Fibroblast of lung (primary cell): Measurements from ENCODE around the gene BABAM2. TPM values are rescaled to one million over a fixed set of nuclear protein-coding genes. Genes with fewer than 3 reads are reported as not detected.

Experiments
- DNase-seq, 2 donors: peaks; one replicate each; pipeline versions ENCODE4 v3.0.0 to v3.0.0-alpha.2; 2010; ENCODE audit warnings: low read depth in 2 of 2
- H2AFZ ChIP-seq: 2 replicates; pipeline ENCODE4 v1.5.1; 2012; ENCODE audit warnings: low read length, control low read depth, inconsistent platforms
- H3K27ac ChIP-seq: 2 replicates; pipeline ENCODE4 v1.5.1; 2011; ENCODE audit warnings: low read length, control low read depth; ENCODE audit not compliant: insufficient read depth
- H3K27me3 ChIP-seq: 2 replicates; pipeline ENCODE4 v1.5.1; 2011; ENCODE audit warnings: mild to moderate bottlenecking, low read length; ENCODE audit not compliant: control insufficient read depth, insufficient read depth
- H3K36me3 ChIP-seq: 2 replicates; pipeline ENCODE4 v1.5.1; 2011; ENCODE audit warnings: low read length; ENCODE audit not compliant: control insufficient read depth, insufficient read depth
- H3K4me1 ChIP-seq: 2 replicates; pipeline ENCODE4 v1.5.1; 2011; ENCODE audit warnings: low read length; ENCODE audit not compliant: control insufficient read depth, insufficient read depth; ENCODE audit errors: extremely low read depth
- H3K4me2 ChIP-seq: 2 replicates; pipeline ENCODE4 v1.5.1; 2011; ENCODE audit warnings: low read length, control low read depth; ENCODE audit not compliant: insufficient read depth; ENCODE audit errors: extremely low read depth
- H3K4me3 ChIP-seq, 4 experiments: fragments of 200-600 bp in 1 of 4; sonication (generic) in 1 of 4; replicated peaks in 1 of 4; 2 replicates each; pipeline ENCODE4 v1.5.1; 2011 to 2016; ENCODE audit warnings: low read length in 4 of 4, low read depth in 3 of 4, mild to moderate bottlenecking in 3 of 4, control low read depth in 2 of 4, inconsistent platforms in 1 of 4, mixed read lengths in 1 of 4; ENCODE audit not compliant: insufficient read depth in 1 of 4; ENCODE audit errors: control extremely low read depth in 1 of 4
- H3K79me2 ChIP-seq: 2 replicates; pipeline ENCODE4 v1.5.1; 2012; ENCODE audit warnings: mild to moderate bottlenecking, low read length, inconsistent platforms; ENCODE audit not compliant: control insufficient read depth, insufficient read depth
- H3K9ac ChIP-seq: 2 replicates; pipeline ENCODE4 v1.5.1; 2011; ENCODE audit warnings: mild to moderate bottlenecking, low read length, control low read depth; ENCODE audit not compliant: insufficient read depth
- H3K9me3 ChIP-seq: 2 replicates; pipeline ENCODE4 v1.5.1; 2012; ENCODE audit warnings: low read depth, low read length; ENCODE audit not compliant: control insufficient read depth, insufficient read depth
- H4K20me1 ChIP-seq: 2 replicates; pipeline ENCODE4 v1.5.1; 2011; ENCODE audit warnings: low read length; ENCODE audit not compliant: control insufficient read depth, insufficient read depth; ENCODE audit errors: extremely low read depth
- EZH2 ChIP-seq: IDR thresholded peaks from 2 replicates; pipeline ENCODE4 v1.5.1; 2012; ENCODE audit warnings: low read length, control low read depth, mild to moderate bottlenecking; ENCODE audit errors: missing control alignments
- polyA plus RNA-seq, 2 donors: library from polyadenylated mRNA; depleted of rRNA in 1 of 2; stranded (reverse) in 1 of 2; unstranded in 1 of 2; fragments of >200 nt; gene quantifications; 2 replicates each; pipeline ENCODE4 v1.2.1, GENCODE V29; 2011 to 2012; ENCODE audit warnings: missing spikeins in 1 of 2
- total RNA-seq: library from RNA; depleted of rRNA; stranded (reverse); fragments of >200 nt; gene quantifications from 2 replicates; pipeline ENCODE4 v1.2.1, GENCODE V29; 2014
- TF ChIP-seq, protein P1 (sequence below), 2 donors: IDR thresholded peaks in 1 of 2; conservative IDR thresholded peaks in 1 of 2; 1 replicate in 1 of 2; 2 replicates in 1 of 2; pipeline ENCODE4 v1.5.1; 2011 to 2012; ENCODE audit warnings: low read length in 2 of 2, control low read depth in 1 of 2, inconsistent platforms in 1 of 2, low read depth in 1 of 2, mild to moderate bottlenecking in 1 of 2

BABAM2 gene
- total and polyA plus RNA-seq, 2 donors (not counting 1 experiment from before 2014, with no cell fraction given): 25.6 to 33.4 TPM

DNA sequence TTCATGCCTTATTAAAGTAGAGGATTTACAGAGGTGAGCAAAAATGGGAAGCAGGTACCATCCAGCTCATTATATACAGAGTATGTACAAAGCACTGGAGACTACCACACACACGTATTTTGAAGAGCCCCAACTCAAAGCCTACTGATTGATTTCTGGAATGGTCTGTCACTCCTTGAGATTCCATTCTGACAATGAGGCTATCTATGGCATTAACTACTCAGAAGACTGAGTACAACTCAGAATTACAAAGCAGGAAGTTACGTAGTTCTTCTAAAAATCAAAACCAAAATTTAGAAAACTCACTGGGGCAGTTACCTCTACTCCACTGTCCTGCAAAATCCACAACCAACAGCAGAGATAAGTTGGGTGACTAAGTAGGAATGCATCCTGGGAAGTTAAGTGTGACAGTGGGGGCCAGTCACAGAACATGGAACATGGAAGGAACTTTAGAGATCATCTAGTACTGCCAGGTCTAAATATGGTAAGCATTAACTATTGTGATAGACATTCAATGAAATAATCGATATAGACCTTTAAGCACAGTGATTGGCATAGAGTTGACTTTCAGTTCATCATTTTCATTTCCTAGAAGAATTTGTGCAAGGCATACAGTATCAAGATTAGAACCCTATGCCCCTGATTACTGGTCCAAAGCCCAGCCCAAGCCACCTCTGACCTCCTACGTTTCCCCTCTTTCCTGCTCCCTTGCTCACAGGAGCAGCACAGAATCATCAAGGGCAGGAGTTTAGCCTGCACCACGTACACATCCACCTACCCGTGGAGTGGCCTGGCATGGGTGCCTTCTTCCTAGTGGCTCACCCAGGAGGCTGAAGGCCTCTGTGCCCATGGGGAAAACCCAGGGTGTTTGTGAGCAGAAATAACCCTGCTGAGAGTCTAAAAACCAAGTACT, 422.0 kb downstream of the BABAM2 start:
- no peak overlapping the region for H3K4me2 ChIP-seq
- no peaks in the 10 kb centered on the region for H3K36me3 ChIP-seq
- H3K4me1 ChIP-seq: no peaks in the 10 kb centered on the region
- H3K27ac ChIP-seq: no peak overlapping the region
- H3K79me2 ChIP-seq: no peaks in the 10 kb centered on the region
- no peak overlapping the region for H2AFZ ChIP-seq
- H4K20me1 ChIP-seq: no peaks in the 10 kb centered on the region
- TF ChIP-seq, protein P1, sequence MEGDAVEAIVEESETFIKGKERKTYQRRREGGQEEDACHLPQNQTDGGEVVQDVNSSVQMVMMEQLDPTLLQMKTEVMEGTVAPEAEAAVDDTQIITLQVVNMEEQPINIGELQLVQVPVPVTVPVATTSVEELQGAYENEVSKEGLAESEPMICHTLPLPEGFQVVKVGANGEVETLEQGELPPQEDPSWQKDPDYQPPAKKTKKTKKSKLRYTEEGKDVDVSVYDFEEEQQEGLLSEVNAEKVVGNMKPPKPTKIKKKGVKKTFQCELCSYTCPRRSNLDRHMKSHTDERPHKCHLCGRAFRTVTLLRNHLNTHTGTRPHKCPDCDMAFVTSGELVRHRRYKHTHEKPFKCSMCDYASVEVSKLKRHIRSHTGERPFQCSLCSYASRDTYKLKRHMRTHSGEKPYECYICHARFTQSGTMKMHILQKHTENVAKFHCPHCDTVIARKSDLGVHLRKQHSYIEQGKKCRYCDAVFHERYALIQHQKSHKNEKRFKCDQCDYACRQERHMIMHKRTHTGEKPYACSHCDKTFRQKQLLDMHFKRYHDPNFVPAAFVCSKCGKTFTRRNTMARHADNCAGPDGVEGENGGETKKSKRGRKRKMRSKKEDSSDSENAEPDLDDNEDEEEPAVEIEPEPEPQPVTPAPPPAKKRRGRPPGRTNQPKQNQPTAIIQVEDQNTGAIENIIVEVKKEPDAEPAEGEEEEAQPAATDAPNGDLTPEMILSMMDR (conservative IDR thresholded peaks at IDR 0.05 in 1 of 2, IDR thresholded peaks at IDR 0.05 in 1 of 2; ENCODE audit: low read depth in 1 of 2, low read length in 2 of 2): no peak
- no peak for TF ChIP-seq EZH2
- no peak overlapping the region for H3K9ac ChIP-seq
- DNase-seq: no peak
- H3K9me3 ChIP-seq: no peaks in the 10 kb centered on the region
- no peaks in the 10 kb centered on the region for H3K27me3 ChIP-seq
- H3K4me3 ChIP-seq: no peak overlapping the region

DNA sequence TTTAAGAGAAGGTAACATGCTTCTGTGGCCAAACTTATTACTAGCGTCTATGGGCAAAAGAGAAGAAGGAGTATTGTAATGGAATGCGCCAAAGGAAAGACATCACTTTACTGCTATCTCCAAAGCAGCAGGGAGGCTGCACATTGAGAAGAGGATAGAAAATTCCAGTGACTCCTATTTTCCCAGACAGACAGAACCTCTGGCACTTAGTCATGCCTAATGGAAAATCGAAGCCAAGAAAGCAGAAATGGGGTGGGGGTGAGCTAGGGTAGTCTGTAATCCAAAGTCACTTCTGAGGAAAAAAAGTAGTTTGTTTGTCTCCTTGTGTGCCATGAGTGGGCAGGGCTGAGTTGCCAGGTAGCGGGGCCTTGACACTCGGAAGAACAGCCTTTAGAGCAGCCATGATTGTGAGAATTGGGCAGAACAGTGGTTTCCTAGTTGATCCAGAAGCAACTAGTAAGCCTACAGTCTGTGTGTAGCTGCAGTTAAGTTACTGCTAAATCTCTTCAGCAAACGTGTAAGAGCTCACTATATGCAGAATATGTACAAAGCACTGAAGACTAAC, 422.8 kb downstream of the BABAM2 start:
- H3K4me3 ChIP-seq: no peak overlapping the region
- H3K27me3 ChIP-seq: no peaks in the 10 kb centered on the region
- TF ChIP-seq, protein P1 (conservative IDR thresholded peaks at IDR 0.05 in 1 of 2, IDR thresholded peaks at IDR 0.05 in 1 of 2; ENCODE audit: low read depth in 1 of 2, low read length in 2 of 2): no peak
- TF ChIP-seq EZH2: no peak
- no peak overlapping the region for H3K27ac ChIP-seq
- no peaks in the 10 kb centered on the region for H3K9me3 ChIP-seq
- no peaks in the 10 kb centered on the region for H4K20me1 ChIP-seq
- H2AFZ ChIP-seq: no peak overlapping the region
- no peak overlapping the region for H3K4me2 ChIP-seq
- no peak overlapping the region for H3K9ac ChIP-seq
- peak in 1 of 2 donors; percentile 56 for DNase-seq
- no peaks in the 10 kb centered on the region for H3K36me3 ChIP-seq
- H3K79me2 ChIP-seq: no peaks in the 10 kb centered on the region
- no peaks in the 10 kb centered on the region for H3K4me1 ChIP-seq

DNA sequence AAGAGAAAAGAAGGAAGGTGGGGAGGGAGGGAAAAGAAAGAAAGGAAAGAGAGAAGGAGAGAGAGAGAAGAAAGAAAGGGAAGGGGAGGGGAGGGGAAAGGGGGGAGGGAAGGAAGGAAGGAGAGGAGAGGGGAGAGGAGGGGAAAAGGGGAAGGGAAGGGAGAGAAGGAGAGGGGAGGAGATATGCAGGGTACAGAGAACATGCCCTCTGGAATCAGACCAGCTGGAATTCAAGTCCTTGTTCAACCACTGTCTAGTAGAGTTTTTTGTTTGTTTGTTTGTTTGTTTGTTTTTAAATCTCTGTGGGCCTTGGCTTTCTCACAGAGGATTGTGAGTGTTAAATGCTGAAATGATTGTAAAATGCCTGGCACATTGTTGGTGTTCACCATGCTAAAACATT, 424.4 kb downstream of the BABAM2 start:
- Histone ChIP-seq H3K27me3 (no peaks in the 10 kb centered on the region), H3K9ac (no peak overlapping the region), H3K9me3 (no peaks in the 10 kb centered on the region), H3K36me3 (no peaks in the 10 kb centered on the region), H3K27ac (no peak overlapping the region), H3K4me3 (no peak overlapping the region), H4K20me1 (no peaks in the 10 kb centered on the region), H3K4me1 (no peaks in the 10 kb centered on the region), H3K79me2 (no peaks in the 10 kb centered on the region), H3K4me2 (no peak overlapping the region), H2AFZ (no peak overlapping the region)
- no peak for TF ChIP-seq EZH2
- TF ChIP-seq, protein P1 (conservative IDR thresholded peaks at IDR 0.05 in 1 of 2, IDR thresholded peaks at IDR 0.05 in 1 of 2; ENCODE audit: low read depth in 1 of 2, low read length in 2 of 2): no peak
- DNase-seq: no peak
